CD4-positive, alpha-beta T cell treated with Interleukin-4 for 1 hour (primary cell): Measurements from ENCODE around the gene SYT2.
"Not testable (repeated sequence)": the region's sequence is repeated elsewhere in the genome, so short reads cannot be mapped to it uniquely, and the experiment has no call there.

ENCODE experiments used
- DNase-seq, 2 donors: peaks; one replicate each; pipeline ENCODE4 v3.0.0-alpha.2; 2020 to 2022

SYT2 gene

GRCh38 chr1:202639500-202639899 is 70.8 kb downstream of the SYT2 start:
- DNase-seq: no peak

DNA sequence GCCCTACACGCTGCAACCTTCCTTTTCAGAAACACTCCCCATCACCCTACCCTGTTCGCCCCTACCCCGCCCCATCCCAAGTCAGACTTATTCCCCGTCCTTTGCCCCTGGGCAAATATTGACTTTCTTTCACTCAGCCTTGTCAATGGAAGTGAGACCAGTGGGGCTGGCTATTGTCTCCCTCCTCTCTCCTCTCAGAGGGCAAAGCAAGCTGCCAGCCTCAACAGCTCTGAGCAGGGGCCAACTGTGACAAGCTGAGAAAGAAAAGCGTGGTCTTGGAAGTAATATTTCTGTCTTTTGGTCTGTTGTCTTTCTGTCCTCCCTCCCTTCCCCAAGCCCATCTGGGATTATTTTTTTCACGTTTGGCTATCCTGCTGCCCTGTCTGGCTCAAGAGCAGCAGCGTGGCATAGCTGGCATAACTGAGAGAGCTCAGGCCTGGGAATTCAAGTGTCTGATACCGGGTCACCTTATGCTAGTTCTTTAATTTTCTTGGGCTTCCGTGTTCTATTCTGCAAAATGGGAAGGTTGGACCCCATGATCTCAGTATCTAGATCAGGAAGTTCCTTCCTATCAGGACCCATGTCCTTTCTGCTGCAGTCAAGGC is 71.5 kb downstream of the SYT2 start:
- DNase-seq: not testable (repeated sequence)

DNA sequence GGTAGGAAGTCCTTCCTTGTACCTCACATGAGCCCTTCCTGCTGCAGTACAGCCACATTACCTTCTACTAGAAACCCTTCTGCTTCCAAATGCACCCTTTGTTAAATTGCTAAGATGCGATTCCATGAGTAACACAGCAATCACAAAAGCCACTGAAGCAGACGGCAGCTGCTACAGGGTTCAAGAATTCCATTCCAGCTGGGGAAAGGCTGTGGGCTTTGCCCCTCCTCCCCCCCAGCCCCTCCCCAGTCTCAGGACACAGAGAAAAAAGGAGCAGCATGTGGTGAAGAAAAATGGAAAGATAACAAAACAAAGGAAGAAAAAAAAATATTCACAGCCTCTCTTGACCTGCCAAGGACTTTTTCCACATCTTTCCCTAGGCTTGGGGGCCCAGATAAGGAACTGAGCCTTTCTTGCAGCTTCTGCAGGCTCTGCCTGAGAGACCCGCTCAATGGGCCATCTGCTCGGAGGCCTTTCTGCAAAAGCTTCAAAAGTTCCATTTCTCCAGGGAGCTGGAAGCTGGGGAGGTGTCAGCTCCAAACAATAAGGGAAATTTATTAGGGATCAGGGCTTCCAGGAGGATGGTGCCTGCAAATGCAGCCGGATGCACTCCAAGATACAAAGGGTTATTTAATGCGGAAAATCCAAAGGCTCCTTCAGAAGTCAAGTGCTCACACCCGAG is 72.1 kb downstream of the SYT2 start:
- DNase-seq: no peak

- not testable (repeated sequence) for DNase-seq
Measured at GRCh38 chr1:202637321-202638018, 72.8 kb downstream of the SYT2 start.

DNA sequence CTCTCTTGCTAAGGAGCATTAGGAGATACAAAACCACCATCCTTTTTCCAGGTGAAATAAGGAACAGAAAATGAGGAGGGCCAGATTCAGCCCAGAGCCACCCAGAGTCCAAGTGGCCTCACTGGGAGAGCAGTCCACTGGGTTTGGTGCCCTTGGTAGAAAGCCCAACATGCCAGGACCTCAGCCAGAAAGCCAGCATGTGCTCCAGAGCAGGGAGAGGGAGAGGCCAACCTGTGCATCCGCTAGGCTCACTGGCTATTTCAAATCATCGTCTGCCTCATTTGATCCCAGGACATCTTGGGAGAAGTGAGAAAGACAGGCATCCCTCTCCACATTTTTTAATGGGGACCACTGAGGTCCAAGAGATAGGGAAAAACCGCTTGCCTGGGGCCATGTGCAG is 74.1 kb downstream of the SYT2 start:
- not testable (repeated sequence) for DNase-seq

DNA sequence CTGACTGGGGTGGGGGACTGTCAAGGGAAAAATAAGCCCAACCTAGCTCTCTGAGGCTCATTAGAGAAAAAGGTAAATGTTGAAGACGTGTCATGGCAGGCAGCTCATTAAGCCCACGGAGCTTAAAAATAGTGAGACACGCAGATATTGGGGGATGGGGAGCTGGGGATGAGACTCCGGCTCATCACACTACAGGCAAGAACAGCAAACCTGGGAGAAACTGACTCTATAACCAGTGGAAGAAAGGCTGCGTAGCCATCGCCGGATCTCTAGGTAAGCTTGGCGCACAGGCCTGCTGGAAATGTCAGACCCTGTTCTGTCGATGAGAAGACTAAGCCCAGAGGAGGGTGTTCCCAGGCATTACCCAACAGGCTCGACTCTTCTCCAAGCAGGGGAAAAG is 78.0 kb downstream of the SYT2 start:
- DNase-seq: no peak

- DNase-seq: no peak
Measured at GRCh38 chr1:202631076-202631923, 79.0 kb downstream of the SYT2 start.

DNA sequence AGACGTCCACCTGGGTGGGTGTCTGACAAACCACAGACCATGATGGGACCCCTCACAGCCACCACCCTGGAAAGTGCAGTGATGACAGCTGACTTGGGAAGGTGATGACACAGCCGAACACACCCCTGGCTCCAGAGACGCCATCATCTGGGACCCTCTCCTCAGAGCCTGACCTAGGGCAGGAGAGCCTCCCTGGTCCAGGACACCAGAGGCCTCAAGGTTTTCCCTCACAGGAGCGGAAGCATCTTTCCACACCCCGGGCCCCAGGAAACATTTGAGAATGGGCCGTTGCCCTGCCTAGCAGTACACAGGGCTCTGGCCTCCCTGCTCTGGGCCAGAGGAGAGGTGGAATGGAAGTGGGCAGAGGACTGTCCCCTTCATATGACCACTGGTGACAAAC is 79.7 kb downstream of the SYT2 start:
- no peak for DNase-seq

- DNase-seq: not testable (repeated sequence)
Measured at GRCh38 chr1:202630096-202630495, 80.2 kb downstream of the SYT2 start.

- DNase-seq: peak; percentile 43 to 76
Measured at GRCh38 chr1:202629257-202629811, 80.9 kb downstream of the SYT2 start.

DNA sequence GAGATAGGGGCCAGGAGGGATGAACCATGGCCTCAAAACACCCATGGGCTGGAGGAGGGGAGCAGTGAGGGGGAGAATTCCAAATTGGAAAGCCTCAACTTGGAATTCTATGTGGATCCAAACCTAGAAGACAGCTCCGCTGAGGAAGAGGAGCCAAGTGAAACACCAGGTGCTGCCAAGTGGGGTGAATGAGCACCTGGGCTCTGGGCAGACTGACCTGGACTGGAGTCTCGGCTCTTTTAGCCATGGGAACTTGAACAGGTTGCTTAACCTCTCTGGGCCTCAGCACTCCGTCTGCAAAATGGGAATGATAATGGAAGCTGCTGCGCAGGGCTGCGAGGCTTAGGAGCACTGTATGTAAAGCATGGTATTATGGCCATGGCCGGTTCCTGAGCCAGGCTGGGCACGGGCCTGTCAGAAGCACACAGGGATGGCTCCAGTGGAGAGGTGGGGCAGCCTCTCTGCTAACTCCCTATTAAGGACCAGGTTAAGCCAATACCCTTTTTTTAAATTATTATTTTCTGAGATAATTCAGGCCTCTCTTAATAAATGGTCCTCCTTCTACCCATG is 81.5 kb downstream of the SYT2 start:
- no peak for DNase-seq

DNA sequence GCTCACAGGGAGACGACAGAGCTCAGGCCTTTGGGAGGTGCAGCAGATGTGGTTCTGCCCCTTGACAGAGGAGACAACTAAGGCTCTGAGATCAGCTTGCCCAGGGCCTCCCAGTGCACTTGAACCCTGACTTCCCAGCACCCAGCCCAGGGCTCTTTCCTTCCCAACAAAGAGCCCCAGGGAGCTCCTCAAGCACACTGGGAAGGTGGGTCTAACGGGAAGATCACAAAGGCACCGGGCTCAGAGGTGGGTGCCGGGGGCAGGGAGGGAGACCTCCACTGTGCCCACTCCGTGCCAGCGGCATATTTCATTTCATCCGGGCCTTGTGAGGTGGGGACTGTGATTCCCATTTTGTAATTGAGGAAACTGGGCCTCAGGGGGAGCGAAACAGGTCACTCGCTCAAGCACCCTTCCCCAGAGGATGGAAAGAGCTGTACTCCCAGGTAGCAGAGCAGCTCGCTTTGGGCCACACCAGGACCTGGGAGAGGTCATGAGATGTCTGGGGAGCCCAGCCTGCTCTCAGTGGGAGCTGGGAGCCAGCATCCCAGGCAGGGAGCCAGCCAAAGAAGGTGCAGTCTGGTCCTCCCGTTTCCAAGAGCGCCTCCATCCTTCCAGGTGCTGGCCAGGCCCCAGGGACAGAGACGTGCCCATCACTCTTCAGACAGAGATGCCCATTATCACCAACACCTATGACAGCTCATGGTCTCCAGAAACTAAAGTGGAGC is 82.3 kb downstream of the SYT2 start:
- no peak for DNase-seq

DNA sequence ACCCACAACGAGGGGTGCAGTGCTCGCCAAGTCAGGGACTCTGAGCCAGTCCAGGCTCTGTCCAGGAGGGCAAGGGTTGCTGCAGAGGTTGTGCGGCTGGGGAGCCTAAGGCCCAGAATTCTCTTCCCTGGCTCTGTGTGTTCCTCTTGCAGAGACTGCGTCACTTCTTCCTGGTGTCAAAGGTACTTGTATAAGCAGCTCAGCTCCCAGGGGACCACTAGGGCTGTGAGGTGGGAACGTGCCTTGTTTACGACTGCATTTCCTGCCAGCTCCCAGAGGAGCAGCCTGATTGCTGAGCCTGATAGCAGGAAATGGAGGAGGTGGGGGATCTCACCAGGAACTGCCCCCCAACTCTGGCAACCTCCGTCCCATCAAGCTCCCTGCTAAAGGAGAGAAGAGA is 83.2 kb downstream of the SYT2 start:
- DNase-seq: peak in 1 of 2 donors; percentile 20

GRCh38 chr1:202625416-202626360 is 84.6 kb downstream of the SYT2 start:
- DNase-seq: peak; percentile 57 to 64

- DNase-seq: peak in 1 of 2 donors; percentile 11
Measured at GRCh38 chr1:202624781-202625108, 85.5 kb downstream of the SYT2 start.

DNA sequence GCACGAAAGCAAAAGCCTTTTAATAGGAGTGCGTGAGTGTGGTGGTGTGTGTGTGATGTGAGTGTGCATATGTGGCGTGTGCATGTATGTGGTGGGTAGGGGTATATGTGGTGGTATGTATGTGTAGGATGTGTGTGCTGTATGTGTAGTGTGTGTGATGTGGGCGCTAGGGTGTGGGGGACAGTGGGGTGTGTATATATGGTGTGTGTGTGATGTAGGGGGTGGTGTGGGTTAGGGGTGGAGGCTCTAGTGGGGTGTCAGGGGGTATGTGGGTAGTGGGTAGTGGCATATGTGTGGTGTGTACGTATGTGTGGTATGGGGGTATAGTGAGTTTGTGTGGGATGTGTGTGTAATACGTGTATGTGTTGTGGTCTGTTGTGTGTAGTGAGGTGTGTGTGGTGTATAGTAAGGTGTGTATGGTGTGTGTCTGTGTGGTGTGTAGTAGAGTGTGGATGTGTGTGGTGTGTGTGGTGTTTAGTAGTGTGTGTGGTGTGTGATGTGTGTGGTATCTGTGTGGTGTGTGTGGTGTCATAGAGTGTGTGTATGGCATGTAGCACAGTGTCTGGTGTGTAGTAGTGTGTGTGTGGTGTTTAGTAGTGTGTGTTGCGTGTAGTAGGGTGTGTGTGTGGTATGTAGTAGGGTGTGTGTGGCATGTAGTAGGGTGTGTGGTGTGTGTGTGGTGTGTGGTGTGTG is 86.0 kb downstream of the SYT2 start:
- DNase-seq: no peak

DNA sequence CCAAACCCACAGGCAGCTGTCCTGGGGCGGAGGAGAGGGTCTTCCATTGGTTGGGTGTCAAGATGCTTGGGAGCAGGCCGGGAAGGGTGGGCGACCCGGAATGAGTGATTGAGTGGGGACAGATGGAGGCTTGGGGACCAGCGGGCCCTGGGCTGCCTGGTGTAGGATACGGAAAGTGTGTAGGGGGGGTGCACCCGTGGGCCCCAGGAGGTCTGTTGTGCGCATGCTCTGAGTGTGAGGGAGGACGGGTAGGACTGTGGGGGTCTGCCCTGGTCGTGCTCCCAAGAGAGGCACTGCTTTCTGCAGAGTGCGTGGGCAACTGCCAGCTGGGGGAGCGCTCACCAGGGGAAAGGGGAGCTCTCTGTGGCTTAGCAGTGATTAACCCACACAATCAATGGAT is 86.8 kb downstream of the SYT2 start:
- DNase-seq: not testable (repeated sequence)

DNA sequence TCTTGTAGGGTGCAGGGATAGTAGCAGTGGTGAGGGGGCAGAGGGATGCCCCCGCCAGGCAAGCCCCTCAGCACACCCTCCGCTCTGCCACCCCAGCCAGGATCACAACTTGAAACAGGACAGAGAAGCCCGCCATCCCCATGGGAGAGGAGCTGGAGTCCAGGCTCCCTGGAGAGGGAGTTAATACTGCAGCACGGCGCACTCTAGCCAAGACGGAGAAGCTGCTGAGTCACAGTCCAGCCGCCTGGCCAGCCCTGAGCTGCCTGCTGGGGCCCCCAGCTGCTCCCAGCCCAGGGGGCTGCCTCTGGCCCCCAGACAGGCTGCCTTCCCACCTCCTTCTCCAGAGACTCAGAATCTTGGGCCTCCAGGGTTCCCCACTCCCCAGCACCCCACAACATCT is 87.2 kb downstream of the SYT2 start:
- DNase-seq: no peak

- DNase-seq: no peak
Measured at GRCh38 chr1:202622388-202622787, 87.9 kb downstream of the SYT2 start.

GRCh38 chr1:202621446-202621845 is 88.8 kb downstream of the SYT2 start:
- no peak for DNase-seq
